GM18858 (cell line): Measurements from ENCODE around the gene GPR108.

Source experiments
- ATAC-seq: cut with Tn5 transposase; IDR thresholded peaks from one replicate; pipeline ENCODE4 v1.9.1; 2021; ENCODE audit not compliant: unreplicated experiment

Gene GPR108

GRCh38 chr19:6737873-6738786 lies 750 bp upstream of the GPR108 start:
- ATAC-seq = no peak

- no peak for ATAC-seq
Measured at GRCh38 chr19:6736917-6737283, 480 bp downstream of the GPR108 start.

GRCh38 chr19:6736169-6736916 lies 1.0 kb downstream of the GPR108 start:
- no peak for ATAC-seq

GRCh38 chr19:6735181-6735911 lies 2.0 kb downstream of the GPR108 start:
- ATAC-seq = no peak

GRCh38 chr19:6734096-6734696 lies 3.2 kb downstream of the GPR108 start:
- ATAC-seq = no peak

- ATAC-seq = no peak
Measured at GRCh38 chr19:6733338-6734095, 3.9 kb downstream of the GPR108 start.

DNA sequence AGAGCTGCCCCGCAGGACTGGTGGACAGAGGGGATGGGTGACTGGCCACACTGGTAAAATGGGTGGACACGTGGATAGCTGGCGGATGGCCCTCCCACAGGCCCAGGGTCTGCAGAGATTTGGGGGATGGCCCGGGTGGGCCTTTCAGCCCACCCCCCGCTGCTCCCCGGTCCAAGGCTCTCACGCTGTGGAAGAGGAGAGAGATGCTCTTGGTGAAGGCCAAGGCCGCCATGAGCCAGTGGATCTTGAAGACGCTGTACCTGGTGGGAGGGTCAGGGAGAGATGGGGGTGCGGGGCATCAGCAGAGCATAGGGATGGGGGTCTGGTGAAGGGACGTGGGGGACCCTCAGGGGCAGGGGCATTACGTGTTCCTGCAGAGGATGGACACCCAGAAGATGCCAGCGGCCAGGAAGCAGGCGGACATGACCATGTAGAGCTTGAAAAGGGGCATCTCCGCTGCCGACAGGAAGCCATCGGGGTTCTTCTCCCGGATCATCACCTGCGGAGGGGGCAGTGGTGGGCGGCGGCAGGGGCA lies 4.5 kb downstream of the GPR108 start:
- ATAC-seq = no peak

GRCh38 chr19:6731822-6732221 lies 5.6 kb downstream of the GPR108 start:
- ATAC-seq = no peak

GRCh38 chr19:6730941-6731670 lies 6.3 kb downstream of the GPR108 start:
- no peak for ATAC-seq

- ATAC-seq = no peak
Measured at GRCh38 chr19:6730153-6730804, 7.1 kb downstream of the GPR108 start.

- no peak for ATAC-seq
Measured at GRCh38 chr19:6729573-6730152, 7.7 kb downstream of the GPR108 start.

- ATAC-seq = no peak
Measured at GRCh38 chr19:6728346-6728745, 9.0 kb downstream of the GPR108 start.

GRCh38 chr19:6725513-6726231 lies 11.7 kb downstream of the GPR108 start:
- no peak for ATAC-seq

GRCh38 chr19:6724631-6725492 lies 12.5 kb downstream of the GPR108 start:
- ATAC-seq = no peak

GRCh38 chr19:6723738-6724137 lies 13.6 kb downstream of the GPR108 start:
- no peak for ATAC-seq

GRCh38 chr19:6723108-6723618 lies 14.2 kb downstream of the GPR108 start:
- ATAC-seq = no peak

- ATAC-seq = peak; percentile 51
Measured at GRCh38 chr19:6721773-6722172, 15.6 kb downstream of the GPR108 start.
